SH-SY5Y (cell line): Measurements from ENCODE around the gene KRTAP29-1.

ENCODE experiments used
- GATA2 ChIP-seq: IDR thresholded peaks from 2 replicates; pipeline ENCODE4 v1.6.1; 2011; ENCODE audit warnings: mild to moderate bottlenecking, low read depth, low read length
- GATA3 ChIP-seq: IDR thresholded peaks from 2 replicates; pipeline ENCODE4 v1.6.1; 2011; ENCODE audit warnings: low read depth, mild to moderate bottlenecking, low read length, moderate library complexity

- TF ChIP-seq GATA2 (no peak), GATA3 (no peak)
These were observed 5.0 kb upstream of the KRTAP29-1 start for GRCh38 chr17:41307647-41308046.
